Measurements from ENCODE around the gene INSIG2. TPM values are rescaled to one million over a fixed set of nuclear protein-coding genes. Genes with fewer than 3 reads are reported as not detected.

The INSIG2 gene
- total and polyA plus RNA-seq, 2 of the 8 experiments (the other 6 are each of a cell fraction or from before 2014, with no cell fraction given): 7.0 to 11.2 TPM

DNA sequence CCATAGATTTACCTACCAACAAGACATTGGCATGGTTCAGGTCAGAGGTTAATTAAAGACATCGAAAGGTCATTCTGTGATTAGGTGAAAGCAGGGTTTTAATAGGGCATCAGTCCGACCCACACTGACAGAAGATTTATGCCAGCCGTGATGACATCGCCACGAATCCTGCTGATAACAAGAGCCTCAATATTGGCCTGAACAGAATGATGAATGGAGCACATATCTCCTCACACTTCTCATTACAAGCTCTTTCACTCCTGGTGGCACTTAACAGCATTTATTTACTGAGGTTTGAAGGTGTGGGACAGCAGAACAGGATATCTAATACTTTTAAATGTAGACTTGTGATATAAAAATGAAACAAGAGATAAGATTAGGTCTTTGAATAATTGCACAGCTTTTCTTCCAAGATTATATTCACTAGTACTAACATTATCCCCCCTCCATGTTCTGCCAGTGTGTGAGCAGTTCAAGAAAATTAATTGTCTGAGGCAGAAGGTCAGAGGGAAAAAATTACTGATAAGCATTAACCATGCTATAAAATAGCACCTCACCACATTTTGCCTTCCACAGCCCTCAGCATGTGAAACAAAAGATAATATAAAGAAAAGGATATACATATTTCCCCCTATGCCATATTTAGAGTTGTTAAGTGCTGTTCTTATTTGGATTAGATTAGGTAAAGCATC lies 23.1 kb upstream of the INSIG2 start (continued):
- TF ChIP-seq CHD7 (IDR thresholded peaks at IDR 0.05; ENCODE audit: insufficient replicate concordance, low read length) (no peak), CHD1 (IDR thresholded peaks at IDR 0.05; ENCODE audit: low read depth, low read length) (no peak), ZNF274 (IDR thresholded peaks at IDR 0.05; ENCODE audit: borderline replicate concordance, extremely low read depth, low read length) (no peak), KDM5A (IDR thresholded peaks at IDR 0.05; ENCODE audit: low read length) (no peak), MAFK (IDR thresholded peaks at IDR 0.05; ENCODE audit: low read depth, low read length) (no peak), PHF8 (conservative IDR thresholded peaks at IDR 0.05; ENCODE audit: low read depth, low read length) (no peak)
